C4-2B (cell line): ENCODE data around the gene CFAP45.

Experiments
- H3K27ac ChIP-seq: fragments of 450-650 bp; 2 replicates; pipeline ENCODE4 v1.5.1; 2017
- ZFX ChIP-seq: fragments of 450-650 bp; IDR thresholded peaks from 2 replicates; pipeline ENCODE4 v1.6.1; 2017
- TF ChIP-seq, protein P1 (sequence below): fragments of 450-650 bp; conservative IDR thresholded peaks from 2 replicates; pipeline ENCODE4 v1.5.1; 2017; ENCODE audit warnings: mild to moderate bottlenecking

The CFAP45 gene

GRCh38 chr1:159939678-159940002 is 39.7 kb upstream of the CFAP45 start:
- TF ChIP-seq ZFX: no peak
- TF ChIP-seq, protein P1, sequence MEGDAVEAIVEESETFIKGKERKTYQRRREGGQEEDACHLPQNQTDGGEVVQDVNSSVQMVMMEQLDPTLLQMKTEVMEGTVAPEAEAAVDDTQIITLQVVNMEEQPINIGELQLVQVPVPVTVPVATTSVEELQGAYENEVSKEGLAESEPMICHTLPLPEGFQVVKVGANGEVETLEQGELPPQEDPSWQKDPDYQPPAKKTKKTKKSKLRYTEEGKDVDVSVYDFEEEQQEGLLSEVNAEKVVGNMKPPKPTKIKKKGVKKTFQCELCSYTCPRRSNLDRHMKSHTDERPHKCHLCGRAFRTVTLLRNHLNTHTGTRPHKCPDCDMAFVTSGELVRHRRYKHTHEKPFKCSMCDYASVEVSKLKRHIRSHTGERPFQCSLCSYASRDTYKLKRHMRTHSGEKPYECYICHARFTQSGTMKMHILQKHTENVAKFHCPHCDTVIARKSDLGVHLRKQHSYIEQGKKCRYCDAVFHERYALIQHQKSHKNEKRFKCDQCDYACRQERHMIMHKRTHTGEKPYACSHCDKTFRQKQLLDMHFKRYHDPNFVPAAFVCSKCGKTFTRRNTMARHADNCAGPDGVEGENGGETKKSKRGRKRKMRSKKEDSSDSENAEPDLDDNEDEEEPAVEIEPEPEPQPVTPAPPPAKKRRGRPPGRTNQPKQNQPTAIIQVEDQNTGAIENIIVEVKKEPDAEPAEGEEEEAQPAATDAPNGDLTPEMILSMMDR: no peak
- H3K27ac ChIP-seq: no peak overlapping the region

DNA sequence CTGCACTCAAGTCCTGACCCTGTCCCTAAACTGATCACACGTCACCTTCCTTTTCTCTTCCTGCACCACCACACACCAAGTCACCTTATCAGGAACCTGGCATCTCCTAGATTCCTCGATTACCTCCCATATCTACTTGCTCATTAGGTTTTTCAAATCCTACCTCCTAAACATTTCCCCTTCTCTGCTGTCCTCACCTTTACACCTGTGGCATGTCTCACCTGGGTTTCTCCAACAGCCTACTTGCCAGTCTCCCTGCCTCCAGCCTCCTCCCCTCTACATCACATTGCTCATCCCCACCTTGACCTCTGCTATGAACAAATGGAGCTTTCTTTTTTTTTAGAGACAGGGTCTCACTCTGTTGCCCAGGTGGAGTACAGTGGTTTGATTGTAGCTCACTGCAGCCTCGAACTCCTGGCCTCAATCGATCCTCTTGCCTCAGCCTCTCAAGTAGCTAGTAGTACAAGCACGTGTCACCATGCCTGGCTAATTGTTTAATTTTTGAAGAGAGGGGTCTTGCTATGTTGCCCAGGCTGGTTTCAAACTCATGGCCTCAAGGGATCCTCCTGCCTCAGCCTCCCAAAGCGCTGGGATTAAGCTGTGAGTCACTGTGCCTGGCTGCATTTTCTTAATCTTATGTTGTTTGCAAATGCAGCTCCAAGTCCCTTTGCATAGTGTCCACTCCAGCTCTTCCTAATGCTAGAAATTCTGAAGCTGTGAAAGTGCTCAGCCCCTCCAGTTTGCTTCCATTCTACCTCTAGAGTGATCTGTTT is 39.1 kb upstream of the CFAP45 start:
- TF ChIP-seq, protein P1: no peak
- no peak for TF ChIP-seq ZFX
- H3K27ac ChIP-seq: no peak overlapping the region

- TF ChIP-seq, protein P1: no peak
- TF ChIP-seq ZFX: no peak
- no peak overlapping the region for H3K27ac ChIP-seq
Measured at GRCh38 chr1:159938211-159938852, 38.4 kb upstream of the CFAP45 start.

- no peak for TF ChIP-seq ZFX
- TF ChIP-seq, protein P1: no peak
- no peak overlapping the region for H3K27ac ChIP-seq
Measured at GRCh38 chr1:159937054-159937750, 37.2 kb upstream of the CFAP45 start.

GRCh38 chr1:159936273-159936904 is 36.4 kb upstream of the CFAP45 start:
- TF ChIP-seq, protein P1: peak; percentile 95
- no peak for TF ChIP-seq ZFX
- no peak overlapping the region for H3K27ac ChIP-seq

DNA sequence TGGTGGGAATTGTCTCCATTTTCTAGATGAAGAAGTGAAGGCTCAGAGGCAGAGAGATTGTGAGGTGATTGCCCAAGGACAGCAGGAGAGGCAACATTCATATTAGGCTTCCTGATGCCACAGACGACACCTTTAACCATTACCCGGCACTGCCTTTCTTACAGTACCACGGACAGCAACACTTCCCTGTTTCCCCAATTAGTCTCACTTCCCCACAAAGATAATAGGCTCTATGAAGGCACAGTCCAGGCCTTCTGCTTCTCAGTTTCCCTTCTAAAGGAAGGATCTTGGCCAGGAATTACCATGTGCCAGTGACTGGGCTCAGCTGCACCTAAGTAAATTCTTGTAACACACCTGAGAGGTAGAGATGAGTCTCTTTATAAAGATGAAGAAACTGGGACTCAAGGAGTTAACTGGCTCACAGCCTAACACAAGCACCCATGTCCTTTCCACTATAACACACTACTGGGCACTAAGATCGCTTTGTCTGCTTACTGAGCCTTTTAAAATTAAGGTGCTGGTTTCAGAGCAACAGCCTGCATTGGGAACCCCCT is 35.8 kb upstream of the CFAP45 start:
- TF ChIP-seq ZFX: no peak
- TF ChIP-seq, protein P1: no peak
- H3K27ac ChIP-seq: no peak overlapping the region

DNA sequence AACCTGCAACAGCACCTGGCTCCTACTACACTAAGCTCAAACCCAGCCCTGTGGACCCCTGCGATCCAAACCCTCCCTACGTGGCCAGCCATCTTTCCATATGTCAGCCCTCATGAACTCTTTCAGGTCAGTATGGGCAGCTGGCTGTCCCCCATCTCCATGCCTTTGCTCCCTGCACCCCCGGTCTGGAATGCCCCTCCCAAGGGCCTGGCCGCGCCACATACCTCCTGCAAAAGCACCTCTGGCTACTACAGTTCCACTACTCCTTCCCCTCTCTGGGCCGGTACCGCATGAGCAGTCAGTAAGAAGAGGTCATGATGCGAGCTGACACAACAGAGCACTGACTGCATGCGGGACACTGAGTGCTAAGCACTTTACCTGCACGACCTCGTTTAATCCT is 35.3 kb upstream of the CFAP45 start:
- no peak overlapping the region for H3K27ac ChIP-seq
- TF ChIP-seq, protein P1: no peak
- no peak for TF ChIP-seq ZFX
